ENCODE measurements around the gene XPR1. TPM values are rescaled to one million over a fixed set of nuclear protein-coding genes. Genes with fewer than 3 reads are reported as not detected.

Gene XPR1
- total and polyA plus RNA-seq, 2 donors (not counting 3 experiments of a cell fraction or from before 2014, with no cell fraction given): 23.9 to 26.7 TPM

- DNase-seq (ENCODE audit: low read depth, low spot score) (no peak), FAIRE-seq (no peak)
- TF ChIP-seq FOS (IDR thresholded peaks at IDR 0.05; ENCODE audit: borderline replicate concordance, insufficient read depth, low read length): no peak
- no peak for TF ChIP-seq POLR2A (IDR thresholded peaks at IDR 0.05; ENCODE audit: low read depth, low read length)
- no peak for TF ChIP-seq POLR2AphosphoS5 (IDR thresholded peaks at IDR 0.05; ENCODE audit: insufficient read depth, low read depth, low read length)
- TF ChIP-seq MYC (IDR thresholded peaks at IDR 0.05; ENCODE audit: low read depth, low read length): no peak
- no peak for TF ChIP-seq GATA2 (IDR thresholded peaks at IDR 0.05; ENCODE audit: insufficient read depth, insufficient read length, low read depth, low read length)
- no peak for TF ChIP-seq EZH2 (IDR thresholded peaks at IDR 0.05; ENCODE audit: borderline replicate concordance, low read depth, low read length, severe bottlenecking)
- TF ChIP-seq JUN (IDR thresholded peaks at IDR 0.05; ENCODE audit: borderline replicate concordance, insufficient read depth, insufficient read length, low read depth): no peak
- TF ChIP-seq, protein P1, sequence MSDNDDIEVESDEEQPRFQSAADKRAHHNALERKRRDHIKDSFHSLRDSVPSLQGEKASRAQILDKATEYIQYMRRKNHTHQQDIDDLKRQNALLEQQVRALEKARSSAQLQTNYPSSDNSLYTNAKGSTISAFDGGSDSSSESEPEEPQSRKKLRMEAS (IDR thresholded peaks at IDR 0.05; ENCODE audit: insufficient read depth, insufficient read length): no peak
- TF ChIP-seq, protein P2, sequence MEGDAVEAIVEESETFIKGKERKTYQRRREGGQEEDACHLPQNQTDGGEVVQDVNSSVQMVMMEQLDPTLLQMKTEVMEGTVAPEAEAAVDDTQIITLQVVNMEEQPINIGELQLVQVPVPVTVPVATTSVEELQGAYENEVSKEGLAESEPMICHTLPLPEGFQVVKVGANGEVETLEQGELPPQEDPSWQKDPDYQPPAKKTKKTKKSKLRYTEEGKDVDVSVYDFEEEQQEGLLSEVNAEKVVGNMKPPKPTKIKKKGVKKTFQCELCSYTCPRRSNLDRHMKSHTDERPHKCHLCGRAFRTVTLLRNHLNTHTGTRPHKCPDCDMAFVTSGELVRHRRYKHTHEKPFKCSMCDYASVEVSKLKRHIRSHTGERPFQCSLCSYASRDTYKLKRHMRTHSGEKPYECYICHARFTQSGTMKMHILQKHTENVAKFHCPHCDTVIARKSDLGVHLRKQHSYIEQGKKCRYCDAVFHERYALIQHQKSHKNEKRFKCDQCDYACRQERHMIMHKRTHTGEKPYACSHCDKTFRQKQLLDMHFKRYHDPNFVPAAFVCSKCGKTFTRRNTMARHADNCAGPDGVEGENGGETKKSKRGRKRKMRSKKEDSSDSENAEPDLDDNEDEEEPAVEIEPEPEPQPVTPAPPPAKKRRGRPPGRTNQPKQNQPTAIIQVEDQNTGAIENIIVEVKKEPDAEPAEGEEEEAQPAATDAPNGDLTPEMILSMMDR (IDR thresholded peaks at IDR 0.05; ENCODE audit: extremely low read depth in 1 of 2, insufficient read depth in 1 of 2, low read depth in 1 of 2, low read length in 2 of 2): no peak
- H3K27me3 ChIP-seq (ENCODE audit: control insufficient read depth in 2 of 2, insufficient read depth in 2 of 2, low read length in 2 of 2): no peaks in the 10 kb centered on the region
- H3K79me2 ChIP-seq (ENCODE audit: control insufficient read depth, insufficient read depth, low read length): no peaks in the 10 kb centered on the region
- no peak overlapping the region for H3K4me2 ChIP-seq (ENCODE audit: insufficient read depth, low read length)
- H4K20me1 ChIP-seq (replicated peaks; ENCODE audit: control insufficient read depth, extremely low read depth, insufficient read depth, low read length): no peaks in the 10 kb centered on the region
- H3K4me3 ChIP-seq (replicated peaks in 1 of 3; ENCODE audit: insufficient read depth in 1 of 3, low read depth in 1 of 3, low read length in 3 of 3): no peak overlapping the region
- no peak overlapping the region for H2AFZ ChIP-seq (ENCODE audit: low read depth, low read length)
- H3K27ac ChIP-seq (ENCODE audit: insufficient read depth, low read depth, low read length): no peak overlapping the region
- peaks cover 3% of the 10 kb centered on the region for H3K9me1 ChIP-seq (replicated peaks; ENCODE audit: control insufficient read depth, extremely low read depth, insufficient read depth, low read length)
- H3K36me3 ChIP-seq (ENCODE audit: control insufficient read depth in 2 of 2, extremely low read depth in 1 of 2, insufficient read depth in 2 of 2, low read length in 2 of 2): peaks cover 0 to 2% of the 10 kb centered on the region in 2 experiments
- H3K9ac ChIP-seq (replicated peaks; ENCODE audit: extremely low read depth, insufficient read depth, low read length): no peak overlapping the region
- H3K4me1 ChIP-seq (ENCODE audit: control insufficient read depth, extremely low read depth, insufficient read depth, low read length): no peaks in the 10 kb centered on the region
- dilution Hi-C loops (cut with MboI; ENCODE audit: extremely low pct_ligation_motif_present, low sequenced_read_pairs): no loop called here
- POLR2A ChIA-PET: no interaction called here
- intact Hi-C loops (cut with micrococcal nuclease): no loop called here
- CTCF ChIA-PET: no interaction called here
- H3K9me3 ChIP-seq (replicated peaks; ENCODE audit: control insufficient read depth, insufficient read depth, low read length): no peaks in the 10 kb centered on the region
- no TSS peak for BruUV-seq (replicated peaks)
Observed at GRCh38 chr1:180816132-180816531, 184.3 kb downstream of the XPR1 start.

Measured in endothelial cell of umbilical vein (primary cell).